Hepatocyte (in vitro differentiated cells): ENCODE results near the gene UGGT2. TPM values are rescaled to one million over a fixed set of nuclear protein-coding genes. Genes with fewer than 3 reads are reported as not detected.

Source experiments
- DNase-seq: peaks from one replicate; pipeline ENCODE4 v3.0.0-alpha.2; 2016; ENCODE audit warnings: low spot score
- H2AFZ ChIP-seq: fragments of 200-600 bp; sonication (generic); 2 replicates; pipeline ENCODE4 v1.6.0; 2016; ENCODE audit warnings: antibody characterized with exemption, mild to moderate bottlenecking
- H3K27ac ChIP-seq: fragments of 200-600 bp; sonication (generic); 2 replicates; pipeline ENCODE4 v1.5.1; 2016; ENCODE audit warnings: mild to moderate bottlenecking
- H3K27me3 ChIP-seq: fragments of 200-600 bp; sonication (generic); 2 replicates; pipeline ENCODE4 v1.6.1; 2016
- H3K36me3 ChIP-seq: fragments of 200-600 bp; sonication (generic); replicated peaks from 2 replicates; pipeline ENCODE4 v1.5.1; 2016; ENCODE audit warnings: low read depth; ENCODE audit not compliant: insufficient read depth
- H3K4me1 ChIP-seq: fragments of 200-600 bp; sonication (generic); 2 replicates; pipeline ENCODE4 v1.5.1; 2016; ENCODE audit warnings: mild to moderate bottlenecking, moderate library complexity; ENCODE audit not compliant: insufficient read depth
- H3K4me2 ChIP-seq: fragments of 200-600 bp; sonication (generic); 2 replicates; pipeline ENCODE4 v1.6.0; 2016
- H3K4me3 ChIP-seq: fragments of 200-600 bp; sonication (generic); 2 replicates; pipeline ENCODE4 v1.5.1; 2016; ENCODE audit warnings: mild to moderate bottlenecking
- H3K79me2 ChIP-seq: fragments of 200-600 bp; sonication (generic); 2 replicates; pipeline ENCODE4 v1.6.0; 2017; ENCODE audit warnings: mild to moderate bottlenecking
- H3K9me2 ChIP-seq: fragments of 200-600 bp; sonication (generic); replicated peaks from 2 replicates; pipeline ENCODE4 v1.6.0; 2017; ENCODE audit warnings: mild to moderate bottlenecking; ENCODE audit not compliant: insufficient read depth
- H3K9me3 ChIP-seq: fragments of 200-600 bp; sonication (generic); 2 replicates; pipeline ENCODE4 v1.5.1; 2016; ENCODE audit warnings: low read depth, mild to moderate bottlenecking
- H4K20me1 ChIP-seq: fragments of 200-600 bp; sonication (generic); 2 replicates; pipeline ENCODE4 v1.6.0; 2016; ENCODE audit warnings: mild to moderate bottlenecking; ENCODE audit not compliant: insufficient read depth, poor library complexity, severe bottlenecking
- CTCF ChIP-seq: fragments of 200-600 bp; sonication (generic); IDR thresholded peaks from 2 replicates; pipeline ENCODE4 v1.5.1; 2016; ENCODE audit warnings: antibody characterized with exemption, mild to moderate bottlenecking; ENCODE audit not compliant: poor library complexity
- EZH2 ChIP-seq: fragments of 200-600 bp; sonication (generic); IDR thresholded peaks from 2 replicates; pipeline ENCODE4 v1.6.1; 2016; ENCODE audit warnings: antibody characterized with exemption, mild to moderate bottlenecking, borderline replicate concordance
- EZH2phosphoT487 ChIP-seq: fragments of 200-600 bp; sonication (generic); IDR thresholded peaks from one replicate; pipeline ENCODE4 v1.6.1; 2018; ENCODE audit warnings: antibody characterized with exemption, mild to moderate bottlenecking, low read depth, moderate library complexity; ENCODE audit not compliant: unreplicated experiment, severe bottlenecking
- WGBS: methylation state at CpG from one replicate; pipeline ENCODE4 v1.1.6; 2016; ENCODE audit warnings: low lambda C conversion rate; ENCODE audit errors: missing lambda C conversion rate; 5-methylcytosine and 5-hydroxymethylcytosine counted together
- polyA plus RNA-seq: library from polyadenylated mRNA; unstranded; fragments of >200 nt; fragmentation: Nextera tagmentation; extraction: Ambion mirVana; gene quantifications from 2 replicates; pipeline ENCODE4 v1.2.1, GENCODE V29; 2016
- total RNA-seq: library from RNA; depleted of rRNA; stranded (reverse); fragments of >200 nt; gene quantifications from 2 replicates; pipeline ENCODE4 v1.2.3, GENCODE V29; 2014

Gene UGGT2
- total and polyA plus RNA-seq, 2 experiments from 2014 or later = 23.6 to 60.3 TPM

- H4K20me1 ChIP-seq = no peaks in the 10 kb centered on the region
- no peak for DNase-seq
- peak within 1 kb of the TSS; percentile 70 for H3K4me3 ChIP-seq
- peaks cover 5% of the 10 kb centered on the region for H3K4me1 ChIP-seq
- under 1% methylated on average over 30 of the region's 35 CpGs for WGBS
- H2AFZ ChIP-seq = peak within 1 kb of the TSS; percentile 78
- no peak within 1 kb of the TSS for H3K27ac ChIP-seq
- peaks cover 78% of the 10 kb centered on the region for H3K27me3 ChIP-seq
- no peaks in the 10 kb centered on the region for H3K9me2 ChIP-seq
- H3K4me2 ChIP-seq = peak within 1 kb of the TSS; percentile 100
- H3K79me2 ChIP-seq = no peaks in the 10 kb centered on the region
- TF ChIP-seq CTCF (no peak), EZH2 (peak; percentile 30)
- H3K36me3 ChIP-seq = no peaks in the 10 kb centered on the region
- no peaks in the 10 kb centered on the region for H3K9me3 ChIP-seq
Observed at GRCh38 chr13:96089749-96090239, 36.6 kb upstream of the UGGT2 start, which contains the start of gene HS6ST3. HS6ST3 (plus strand) TSS chr13:96090107.

GRCh38 chr13:96089139-96089538 is 35.9 kb upstream of the UGGT2 start:
- H3K4me1 ChIP-seq = peaks cover 5% of the 10 kb centered on the region
- 68% methylated on average over 4 of the region's 4 CpGs for WGBS
- H3K27ac ChIP-seq = no peak overlapping the region
- no peaks in the 10 kb centered on the region for H3K9me3 ChIP-seq
- H3K36me3 ChIP-seq = no peaks in the 10 kb centered on the region
- no peak for DNase-seq
- no peaks in the 10 kb centered on the region for H3K79me2 ChIP-seq
- H2AFZ ChIP-seq = peak overlapping the region; percentile 78
- no peak for TF ChIP-seq CTCF
- TF ChIP-seq EZH2phosphoT487 = no peak
- no peak for TF ChIP-seq EZH2
- H3K9me2 ChIP-seq = no peaks in the 10 kb centered on the region
- H3K4me3 ChIP-seq = peak overlapping the region; percentile 70
- peak overlapping the region; percentile 100 for H3K4me2 ChIP-seq
- no peaks in the 10 kb centered on the region for H4K20me1 ChIP-seq
- H3K27me3 ChIP-seq = peaks cover 71% of the 10 kb centered on the region

GRCh38 chr13:96086736-96087135 is 33.5 kb upstream of the UGGT2 start:
- H3K4me2 ChIP-seq = no peak overlapping the region
- no peak for DNase-seq
- H2AFZ ChIP-seq = no peak overlapping the region
- no peaks in the 10 kb centered on the region for H3K9me2 ChIP-seq
- TF ChIP-seq CTCF (no peak), EZH2 (no peak), EZH2phosphoT487 (no peak)
- H4K20me1 ChIP-seq = no peaks in the 10 kb centered on the region
- H3K27ac ChIP-seq = no peak overlapping the region
- 88% methylated on average over 1 of the region's 1 CpG for WGBS
- no peaks in the 10 kb centered on the region for H3K79me2 ChIP-seq
- peaks cover 5% of the 10 kb centered on the region for H3K4me1 ChIP-seq
- H3K27me3 ChIP-seq = peaks cover 47% of the 10 kb centered on the region
- H3K9me3 ChIP-seq = no peaks in the 10 kb centered on the region
- H3K36me3 ChIP-seq = no peaks in the 10 kb centered on the region
- H3K4me3 ChIP-seq = no peak overlapping the region

GRCh38 chr13:96082640-96083039 is 29.4 kb upstream of the UGGT2 start:
- Histone ChIP-seq H3K9me3 (no peaks in the 10 kb centered on the region), H2AFZ (no peak overlapping the region), H3K79me2 (no peaks in the 10 kb centered on the region), H3K9me2 (no peaks in the 10 kb centered on the region), H3K27me3 (peaks cover 16% of the 10 kb centered on the region), H3K36me3 (no peaks in the 10 kb centered on the region), H3K27ac (no peak overlapping the region), H3K4me3 (no peak overlapping the region), H3K4me2 (no peak overlapping the region), H4K20me1 (no peaks in the 10 kb centered on the region), H3K4me1 (no peaks in the 10 kb centered on the region)
- TF ChIP-seq EZH2 (no peak), EZH2phosphoT487 (no peak), CTCF (no peak)
- DNase-seq = no peak
